ENCODE data around the gene FAM13C. TPM values are rescaled to one million over a fixed set of nuclear protein-coding genes. Genes with fewer than 3 reads are reported as not detected.

Gene FAM13C
- total and polyA plus RNA-seq, 2 of the 4 experiments (the other 2 are of a cell fraction): 1.6 to 2.9 TPM

DNA sequence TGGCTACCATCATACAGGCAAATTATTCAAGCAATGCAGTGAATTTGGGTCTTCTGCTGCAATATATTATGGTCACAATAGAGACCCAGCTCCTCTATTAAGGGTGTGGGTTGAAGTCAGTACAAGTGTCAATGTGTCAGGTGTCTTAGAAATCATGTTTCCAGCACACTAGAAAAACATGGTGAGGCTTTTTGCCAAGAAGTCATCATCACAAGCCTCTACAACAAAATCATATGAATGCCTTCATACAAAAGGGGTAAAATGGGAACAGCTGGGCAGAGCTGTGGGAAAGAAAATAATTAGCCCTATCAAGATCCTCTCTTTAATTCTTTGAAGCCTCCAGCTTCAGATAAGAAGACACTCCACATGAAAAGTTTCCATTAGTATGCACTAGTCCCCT is 37.2 kb downstream of the FAM13C start:
- no peak overlapping the region for H4K91ac ChIP-seq (ENCODE audit: insufficient read depth, low read depth, low read length)
- H4K5ac ChIP-seq (ENCODE audit: low read depth, low read length): no peak overlapping the region
- no peak overlapping the region for H3K23ac ChIP-seq (ENCODE audit: low read depth, low read length)
- TF ChIP-seq CHD1 (IDR thresholded peaks at IDR 0.05; ENCODE audit: low read depth, low read length) (no peak), RCOR1 (IDR thresholded peaks at IDR 0.05; ENCODE audit: insufficient replicate concordance, low read length) (no peak), RFX5 (IDR thresholded peaks at IDR 0.05; ENCODE audit: low read depth, low read length) (no peak), RAD21 (IDR thresholded peaks at IDR 0.05; ENCODE audit: low read length) (no peak), CEBPB (IDR thresholded peaks at IDR 0.05; ENCODE audit: low read depth, low read length) (no peak), ELK1 (IDR thresholded peaks at IDR 0.05; ENCODE audit: borderline replicate concordance, low read depth, low read length) (no peak), POLR2A (IDR thresholded peaks at IDR 0.05; ENCODE audit: low read depth, low read length) (no peak), FOS (IDR thresholded peaks at IDR 0.05; ENCODE audit: low read depth, low read length) (no peak), CTCF (conservative IDR thresholded peaks at IDR 0.05; ENCODE audit: low read depth, low read length) (no peak), USF2 (IDR thresholded peaks at IDR 0.05; ENCODE audit: low read depth, low read length) (no peak), SMC3 (IDR thresholded peaks at IDR 0.05; ENCODE audit: low read depth, low read length) (no peak), BHLHE40 (IDR thresholded peaks at IDR 0.05; ENCODE audit: low read depth, low read length) (no peak), NFE2L2 (IDR thresholded peaks at IDR 0.05; ENCODE audit: low read depth, low read length) (no peak), MXI1 (IDR thresholded peaks at IDR 0.05; ENCODE audit: borderline replicate concordance, low read depth, low read length) (no peak), MAFK (IDR thresholded peaks at IDR 0.05; ENCODE audit: low read depth, low read length) (no peak), MAZ (IDR thresholded peaks at IDR 0.05; ENCODE audit: borderline replicate concordance, low read depth, low read length) (no peak)
- H2BK120ac ChIP-seq (ENCODE audit: low read depth, low read length): no peak overlapping the region
- no peak for DNase-seq
- ChIA-PET CTCF (no interaction called here), POLR2A (ENCODE audit: unreplicated experiment) (no interaction called here)
- no peak overlapping the region for H3K4me3 ChIP-seq (ENCODE audit: insufficient read depth, low read depth, low read length)
- no peak overlapping the region for H2AK5ac ChIP-seq (ENCODE audit: low read depth, low read length)
- H3K4me2 ChIP-seq (ENCODE audit: low read depth, low read length): no peak overlapping the region
- H3K56ac ChIP-seq (ENCODE audit: extremely low read depth, insufficient read depth, low read length): no peak overlapping the region
- H3K36me3 ChIP-seq (ENCODE audit: control insufficient read depth, insufficient read depth, low read length): no peaks in the 10 kb centered on the region
- H3K27ac ChIP-seq (ENCODE audit: insufficient read depth, low read length): no peak overlapping the region
- in situ Hi-C loops (cut with MboI; ENCODE audit: low sequenced_read_pairs): no loop called here
- H3K9me1 ChIP-seq (ENCODE audit: insufficient read depth, low read length): peaks cover 5% of the 10 kb centered on the region; the same call in 1 of the 2 replicates
- 0 out of 3 replicates have a peak overlapping the region, but pooled peaks have one; percentile 21 for H2BK15ac ChIP-seq (ENCODE audit: low read depth, low read length)
- no peaks in the 10 kb centered on the region for H3K27me3 ChIP-seq (ENCODE audit: control insufficient read depth, insufficient read depth, low read length)
- no peak overlapping the region for H3K14ac ChIP-seq (replicated peaks; ENCODE audit: low read depth, low read length)
- H2BK5ac ChIP-seq (ENCODE audit: low read depth, low read length, poor library complexity, severe bottlenecking): no peak overlapping the region
- H3K18ac ChIP-seq (ENCODE audit: low read depth, low read length): peak overlapping the region; percentile 16; the same call in 1 of the 2 replicates
- H4K8ac ChIP-seq (ENCODE audit: low read depth in 2 of 2, low read length in 2 of 2): no peak overlapping the region
- dilution Hi-C loops (cut with HindIII; ENCODE audit: low sequenced_read_pairs, unreplicated experiment): no loop called here
- no peak overlapping the region for H2AFZ ChIP-seq (replicated peaks; ENCODE audit: low read length, poor library complexity)
- H3K79me1 ChIP-seq (ENCODE audit: low read depth in 1 of 2, low read length in 2 of 2): no peaks in the 10 kb centered on the region; a peak in 1 of 4 replicates
- H2BK20ac ChIP-seq (ENCODE audit: low read depth, low read length): no peak overlapping the region
- no TSS peak for BruUV-seq (replicated peaks)
- no peaks in the 10 kb centered on the region for H3K9me3 ChIP-seq (ENCODE audit: control insufficient read depth, insufficient read depth, low read length)
- ATAC-seq (ENCODE audit: low read depth): no peak
- H4K20me1 ChIP-seq (ENCODE audit: insufficient read depth, low read length): no peaks in the 10 kb centered on the region
- H3K4ac ChIP-seq (ENCODE audit: low read depth, low read length): no peak overlapping the region
- H2AK9ac ChIP-seq (replicated peaks; ENCODE audit: low read depth, low read length, poor library complexity): no peak overlapping the region
- peaks cover 8% of the 10 kb centered on the region for H3K4me1 ChIP-seq (ENCODE audit: control insufficient read depth, insufficient read depth, low read length)
- H3K9ac ChIP-seq (ENCODE audit: low read depth, low read length): no peak overlapping the region
- intact Hi-C loops (cut with micrococcal nuclease): no loop called here
